ENCODE data around the gene DDRGK1. TPM values are rescaled to one million over a fixed set of nuclear protein-coding genes. Genes with fewer than 3 reads are reported as not detected.
A peak's percentile ranks its signal among the peaks of the same experiment; 100 is the strongest.

DDRGK1 gene
- total and polyA plus RNA-seq, 2 of the 4 experiments (the other 2 are of a cell fraction): 12.2 to 29.6 TPM

GRCh38 chr20:3173610-3174441 is 30.7 kb downstream of the DDRGK1 start:
- ATAC-seq (ENCODE audit: low read depth) (peak; percentile 97), DNase-seq (peak; percentile 8)
- Histone ChIP-seq H3K23ac (ENCODE audit: low read depth, low read length) (peak overlapping the region; percentile 96), H3K27ac (ENCODE audit: insufficient read depth, low read length) (peak overlapping the region; percentile 13), H3K18ac (ENCODE audit: low read depth, low read length) (peak overlapping the region; percentile 43), H4K20me1 (ENCODE audit: insufficient read depth, low read length) (no peaks in the 10 kb centered on the region), H3K14ac (replicated peaks; ENCODE audit: low read depth, low read length) (peak overlapping the region; percentile 83), H3K4me2 (ENCODE audit: low read depth, low read length) (peak overlapping the region; percentile 89), H3K4ac (ENCODE audit: low read depth, low read length) (peak overlapping the region; percentile 79), H2AK5ac (ENCODE audit: low read depth, low read length) (peak overlapping the region; percentile 15; the same call in 1 of the 2 replicates), H3K9me3 (ENCODE audit: control insufficient read depth, insufficient read depth, low read length) (no peaks in the 10 kb centered on the region), H2BK15ac (ENCODE audit: low read depth, low read length) (no peak overlapping the region; the same call in 2 of the 3 replicates), H4K5ac (ENCODE audit: low read depth, low read length) (peak overlapping the region; percentile 52; the same call in 1 of the 2 replicates), H2BK5ac (ENCODE audit: low read depth, low read length, poor library complexity, severe bottlenecking) (peak overlapping the region; percentile 36), H3K4me3 (ENCODE audit: insufficient read depth, low read depth, low read length) (peak overlapping the region; percentile 91), H3K79me1 (ENCODE audit: low read depth in 1 of 2, low read length in 2 of 2) (peaks cover 0 to 8% of the 10 kb centered on the region in 2 experiments; a peak in 2 of 4 replicates), H3K27me3 (ENCODE audit: control insufficient read depth, insufficient read depth, low read length) (peaks cover 22% of the 10 kb centered on the region), H2AK9ac (replicated peaks; ENCODE audit: low read depth, low read length, poor library complexity) (peak overlapping the region; percentile 90), H3K36me3 (ENCODE audit: control insufficient read depth, insufficient read depth, low read length) (no peaks in the 10 kb centered on the region), H4K91ac (ENCODE audit: insufficient read depth, low read depth, low read length) (peak overlapping the region; percentile 80; the same call in 1 of the 2 replicates), H3K4me1 (ENCODE audit: control insufficient read depth, insufficient read depth, low read length) (no peaks in the 10 kb centered on the region; the same call in 1 of the 2 replicates), H3K56ac (ENCODE audit: extremely low read depth, insufficient read depth, low read length) (peak overlapping the region; percentile 7; the same call in 1 of the 2 replicates), H3K9me1 (ENCODE audit: insufficient read depth, low read length) (no peaks in the 10 kb centered on the region), H2BK120ac (ENCODE audit: low read depth, low read length) (no peak overlapping the region; the same call in 1 of the 2 replicates), H4K8ac (ENCODE audit: low read depth in 2 of 2, low read length in 2 of 2) (peak overlapping the region; percentile 56 to 68), H2AFZ (replicated peaks; ENCODE audit: low read length, poor library complexity) (peak overlapping the region; percentile 99), H3K9ac (ENCODE audit: low read depth, low read length) (peak overlapping the region; percentile 75), H2BK20ac (ENCODE audit: low read depth, low read length) (no peak overlapping the region)
- BruUV-seq (replicated peaks): no TSS peak
- CTCF ChIA-PET: no interaction called here
- POLR2A ChIA-PET (ENCODE audit: unreplicated experiment): no interaction called here
- in situ Hi-C loops (cut with MboI; ENCODE audit: low sequenced_read_pairs) (no loop called here), intact Hi-C loops (cut with micrococcal nuclease) (no loop called here), dilution Hi-C loops (cut with HindIII; ENCODE audit: low sequenced_read_pairs, unreplicated experiment) (no loop called here)
- 2% methylated on average over 33 of the region's 84 CpGs; no CpG with 5 or more reads in 1 of the 2 experiments for WGBS, 2 experiments (ENCODE audit: extremely low coverage in 2 of 2, insufficient read length in 1 of 2)
- 0 out of 2 replicates have a peak, but pooled peaks have one; percentile 15 for TF ChIP-seq CTCF (conservative IDR thresholded peaks at IDR 0.05; ENCODE audit: low read depth, low read length)
- TF ChIP-seq BHLHE40 (IDR thresholded peaks at IDR 0.05; ENCODE audit: low read depth, low read length): no peak
- TF ChIP-seq USF2 (IDR thresholded peaks at IDR 0.05; ENCODE audit: low read depth, low read length): peak; percentile 29; the same call in 1 of the 2 replicates
- no peak for TF ChIP-seq RFX5 (IDR thresholded peaks at IDR 0.05; ENCODE audit: low read depth, low read length)
- no peak for TF ChIP-seq ELK1 (IDR thresholded peaks at IDR 0.05; ENCODE audit: borderline replicate concordance, low read depth, low read length)
- TF ChIP-seq MAZ (IDR thresholded peaks at IDR 0.05; ENCODE audit: borderline replicate concordance, low read depth, low read length): peak; percentile 51; the same call in 1 of the 2 replicates

All from IMR-90 (cell line).